ENCODE measurements around the gene TUBGCP3. TPM values are rescaled to one million over a fixed set of nuclear protein-coding genes. Genes with fewer than 3 reads are reported as not detected.
A peak's percentile ranks its signal among the peaks of the same experiment; 100 is the strongest.

TUBGCP3 gene
- total and polyA plus RNA-seq, 2 experiments from 2014 or later: 12.8 to 40.2 TPM

DNA sequence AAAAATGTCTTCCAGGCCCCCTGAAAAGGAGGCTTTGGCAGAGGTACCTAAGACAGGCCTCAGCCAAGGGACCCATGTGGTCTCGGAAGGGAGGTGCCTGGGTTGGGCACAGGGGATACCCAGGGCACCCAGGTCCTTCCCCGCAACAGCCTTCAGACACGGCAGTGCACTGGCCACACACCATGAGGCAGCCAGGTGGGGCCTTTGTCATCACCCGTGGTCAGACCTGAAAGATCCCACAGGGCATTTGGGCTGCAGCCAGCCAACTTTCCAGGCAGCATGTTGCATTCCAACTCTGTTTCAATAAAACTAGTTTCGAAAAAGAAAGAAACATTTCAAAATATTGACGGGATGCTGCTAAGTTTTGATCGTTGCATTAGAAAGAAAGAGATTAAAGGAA, 4.7 kb upstream of the TUBGCP3 start:
- Mint-ChIP-seq H3K9me3 (0 out of 3 replicates have a peak, but pooled peaks cover 2% of the 10 kb centered on the region), H3K27me3 (ENCODE audit: insufficient read depth, low read depth, poor library complexity) (peaks cover 2% of the 10 kb centered on the region), H3K4me1 (peaks cover 12% of the 10 kb centered on the region), H3K27ac (no peak overlapping the region), H3K36me3 (ENCODE audit: low read depth) (peaks cover 3% of the 10 kb centered on the region; the same call in 2 of the 3 replicates), H3K4me3 (no peak overlapping the region)
- H3K27ac ChIP-seq (ENCODE audit: low read depth): no peak overlapping the region
- TF ChIP-seq JUNB (IDR thresholded peaks at IDR 0.05; ENCODE audit: unreplicated experiment) (no peak), ZNF114 (CRISPR knock-in tag; IDR thresholded peaks at IDR 0.05) (no peak), EZH2phosphoT487 (IDR thresholded peaks at IDR 0.05; ENCODE audit: unreplicated experiment) (no peak), EZH2 (IDR thresholded peaks at IDR 0.05; ENCODE audit: low read depth, unreplicated experiment) (no peak), POLR2AphosphoS5 (IDR thresholded peaks at IDR 0.05; ENCODE audit: low read depth) (no peak), CTCF (conservative IDR thresholded peaks at IDR 0.05; ENCODE audit: low read depth in 2 of 2) (no peak), CREB1 (CRISPR knock-in tag; IDR thresholded peaks at IDR 0.05; ENCODE audit: low read depth) (no peak), NANOG (IDR thresholded peaks at IDR 0.05; ENCODE audit: borderline replicate concordance) (no peak), ETS1 (IDR thresholded peaks at IDR 0.05) (no peak), ZNF331 (CRISPR knock-in tag; IDR thresholded peaks at IDR 0.05; ENCODE audit: low read depth) (no peak), STAT1 (IDR thresholded peaks at IDR 0.05; ENCODE audit: unreplicated experiment) (no peak)
- TF ChIP-seq, protein P1, sequence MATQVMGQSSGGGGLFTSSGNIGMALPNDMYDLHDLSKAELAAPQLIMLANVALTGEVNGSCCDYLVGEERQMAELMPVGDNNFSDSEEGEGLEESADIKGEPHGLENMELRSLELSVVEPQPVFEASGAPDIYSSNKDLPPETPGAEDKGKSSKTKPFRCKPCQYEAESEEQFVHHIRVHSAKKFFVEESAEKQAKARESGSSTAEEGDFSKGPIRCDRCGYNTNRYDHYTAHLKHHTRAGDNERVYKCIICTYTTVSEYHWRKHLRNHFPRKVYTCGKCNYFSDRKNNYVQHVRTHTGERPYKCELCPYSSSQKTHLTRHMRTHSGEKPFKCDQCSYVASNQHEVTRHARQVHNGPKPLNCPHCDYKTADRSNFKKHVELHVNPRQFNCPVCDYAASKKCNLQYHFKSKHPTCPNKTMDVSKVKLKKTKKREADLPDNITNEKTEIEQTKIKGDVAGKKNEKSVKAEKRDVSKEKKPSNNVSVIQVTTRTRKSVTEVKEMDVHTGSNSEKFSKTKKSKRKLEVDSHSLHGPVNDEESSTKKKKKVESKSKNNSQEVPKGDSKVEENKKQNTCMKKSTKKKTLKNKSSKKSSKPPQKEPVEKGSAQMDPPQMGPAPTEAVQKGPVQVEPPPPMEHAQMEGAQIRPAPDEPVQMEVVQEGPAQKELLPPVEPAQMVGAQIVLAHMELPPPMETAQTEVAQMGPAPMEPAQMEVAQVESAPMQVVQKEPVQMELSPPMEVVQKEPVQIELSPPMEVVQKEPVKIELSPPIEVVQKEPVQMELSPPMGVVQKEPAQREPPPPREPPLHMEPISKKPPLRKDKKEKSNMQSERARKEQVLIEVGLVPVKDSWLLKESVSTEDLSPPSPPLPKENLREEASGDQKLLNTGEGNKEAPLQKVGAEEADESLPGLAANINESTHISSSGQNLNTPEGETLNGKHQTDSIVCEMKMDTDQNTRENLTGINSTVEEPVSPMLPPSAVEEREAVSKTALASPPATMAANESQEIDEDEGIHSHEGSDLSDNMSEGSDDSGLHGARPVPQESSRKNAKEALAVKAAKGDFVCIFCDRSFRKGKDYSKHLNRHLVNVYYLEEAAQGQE (IDR thresholded peaks at IDR 0.05; ENCODE audit: unreplicated experiment): no peak
- TF ChIP-seq, protein P2, sequence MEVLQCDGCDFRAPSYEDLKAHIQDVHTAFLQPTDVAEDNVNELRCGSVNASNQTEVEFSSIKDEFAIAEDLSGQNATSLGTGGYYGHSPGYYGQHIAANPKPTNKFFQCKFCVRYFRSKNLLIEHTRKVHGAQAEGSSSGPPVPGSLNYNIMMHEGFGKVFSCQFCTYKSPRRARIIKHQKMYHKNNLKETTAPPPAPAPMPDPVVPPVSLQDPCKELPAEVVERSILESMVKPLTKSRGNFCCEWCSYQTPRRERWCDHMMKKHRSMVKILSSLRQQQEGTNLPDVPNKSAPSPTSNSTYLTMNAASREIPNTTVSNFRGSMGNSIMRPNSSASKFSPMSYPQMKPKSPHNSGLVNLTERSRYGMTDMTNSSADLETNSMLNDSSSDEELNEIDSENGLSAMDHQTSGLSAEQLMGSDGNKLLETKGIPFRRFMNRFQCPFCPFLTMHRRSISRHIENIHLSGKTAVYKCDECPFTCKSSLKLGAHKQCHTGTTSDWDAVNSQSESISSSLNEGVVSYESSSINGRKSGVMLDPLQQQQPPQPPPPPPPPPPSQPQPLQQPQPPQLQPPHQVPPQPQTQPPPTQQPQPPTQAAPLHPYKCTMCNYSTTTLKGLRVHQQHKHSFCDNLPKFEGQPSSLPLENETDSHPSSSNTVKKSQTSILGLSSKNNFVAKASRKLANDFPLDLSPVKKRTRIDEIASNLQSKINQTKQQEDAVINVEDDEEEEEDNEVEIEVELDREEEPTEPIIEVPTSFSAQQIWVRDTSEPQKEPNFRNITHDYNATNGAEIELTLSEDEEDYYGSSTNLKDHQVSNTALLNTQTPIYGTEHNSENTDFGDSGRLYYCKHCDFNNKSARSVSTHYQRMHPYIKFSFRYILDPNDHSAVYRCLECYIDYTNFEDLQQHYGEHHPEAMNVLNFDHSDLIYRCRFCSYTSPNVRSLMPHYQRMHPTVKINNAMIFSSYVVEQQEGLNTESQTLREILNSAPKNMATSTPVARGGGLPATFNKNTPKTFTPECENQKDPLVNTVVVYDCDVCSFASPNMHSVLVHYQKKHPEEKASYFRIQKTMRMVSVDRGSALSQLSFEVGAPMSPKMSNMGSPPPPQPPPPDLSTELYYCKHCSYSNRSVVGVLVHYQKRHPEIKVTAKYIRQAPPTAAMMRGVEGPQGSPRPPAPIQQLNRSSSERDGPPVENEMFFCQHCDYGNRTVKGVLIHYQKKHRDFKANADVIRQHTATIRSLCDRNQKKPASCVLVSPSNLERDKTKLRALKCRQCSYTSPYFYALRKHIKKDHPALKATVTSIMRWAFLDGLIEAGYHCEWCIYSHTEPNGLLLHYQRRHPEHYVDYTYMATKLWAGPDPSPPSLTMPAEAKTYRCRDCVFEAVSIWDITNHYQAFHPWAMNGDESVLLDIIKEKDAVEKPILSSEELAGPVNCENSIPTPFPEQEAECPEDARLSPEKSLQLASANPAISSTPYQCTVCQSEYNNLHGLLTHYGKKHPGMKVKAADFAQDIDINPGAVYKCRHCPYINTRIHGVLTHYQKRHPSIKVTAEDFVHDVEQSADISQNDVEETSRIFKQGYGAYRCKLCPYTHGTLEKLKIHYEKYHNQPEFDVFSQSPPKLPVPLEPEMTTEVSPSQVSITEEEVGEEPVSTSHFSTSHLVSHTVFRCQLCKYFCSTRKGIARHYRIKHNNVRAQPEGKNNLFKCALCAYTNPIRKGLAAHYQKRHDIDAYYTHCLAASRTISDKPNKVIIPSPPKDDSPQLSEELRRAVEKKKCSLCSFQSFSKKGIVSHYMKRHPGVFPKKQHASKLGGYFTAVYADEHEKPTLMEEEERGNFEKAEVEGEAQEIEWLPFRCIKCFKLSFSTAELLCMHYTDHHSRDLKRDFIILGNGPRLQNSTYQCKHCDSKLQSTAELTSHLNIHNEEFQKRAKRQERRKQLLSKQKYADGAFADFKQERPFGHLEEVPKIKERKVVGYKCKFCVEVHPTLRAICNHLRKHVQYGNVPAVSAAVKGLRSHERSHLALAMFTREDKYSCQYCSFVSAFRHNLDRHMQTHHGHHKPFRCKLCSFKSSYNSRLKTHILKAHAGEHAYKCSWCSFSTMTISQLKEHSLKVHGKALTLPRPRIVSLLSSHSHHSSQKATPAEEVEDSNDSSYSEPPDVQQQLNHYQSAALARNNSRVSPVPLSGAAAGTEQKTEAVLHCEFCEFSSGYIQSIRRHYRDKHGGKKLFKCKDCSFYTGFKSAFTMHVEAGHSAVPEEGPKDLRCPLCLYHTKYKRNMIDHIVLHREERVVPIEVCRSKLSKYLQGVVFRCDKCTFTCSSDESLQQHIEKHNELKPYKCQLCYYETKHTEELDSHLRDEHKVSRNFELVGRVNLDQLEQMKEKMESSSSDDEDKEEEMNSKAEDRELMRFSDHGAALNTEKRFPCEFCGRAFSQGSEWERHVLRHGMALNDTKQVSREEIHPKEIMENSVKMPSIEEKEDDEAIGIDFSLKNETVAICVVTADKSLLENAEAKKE (CRISPR knock-in tag; IDR thresholded peaks at IDR 0.05): no peak
- H3K9me2 ChIP-seq (ENCODE audit: insufficient read depth): no peaks in the 10 kb centered on the region
- H3K27me3 ChIP-seq (ENCODE audit: insufficient read depth): no peaks in the 10 kb centered on the region
- ATAC-seq (no peak), DNase-seq (ENCODE audit: low spot score) (no peak)
- H3K36me3 ChIP-seq (ENCODE audit: insufficient read depth): no peaks in the 10 kb centered on the region; the same call in 1 of the 2 replicates
- no peak overlapping the region for H3K4me2 ChIP-seq
- H3K79me2 ChIP-seq (replicated peaks; ENCODE audit: insufficient read depth): no peaks in the 10 kb centered on the region
- H3K4me3 ChIP-seq: no peak overlapping the region
- 0 out of 2 replicates have a peak overlapping the region, but pooled peaks have one; percentile 57 for H2AFZ ChIP-seq
- peaks cover 5% of the 10 kb centered on the region; the same call in 1 of the 2 replicates for H3K4me1 ChIP-seq (ENCODE audit: insufficient read depth)
- H4K20me1 ChIP-seq (replicated peaks; ENCODE audit: insufficient read depth): no peaks in the 10 kb centered on the region
- H3F3A ChIP-seq (replicated peaks; ENCODE audit: low read depth): no peaks in the 10 kb centered on the region
